Measurements from ENCODE around the gene SCIMP.
A peak's percentile ranks its signal among the peaks of the same experiment; 100 is the strongest.
"Not testable (repeated sequence)": the region's sequence is repeated elsewhere in the genome, so short reads cannot be mapped to it uniquely, and the experiment has no call there.

Gene SCIMP

GRCh38 chr17:5226940-5227878 is 7.5 kb downstream of the SCIMP start:
- H3K4me1 ChIP-seq (ENCODE audit: control insufficient read depth, low read length) = peaks cover 99% of the 10 kb centered on the region
- peaks cover 9% of the 10 kb centered on the region for H3K36me3 ChIP-seq (ENCODE audit: control insufficient read depth, low read length)
- H3K4me3 ChIP-seq (ENCODE audit: low read length) = peak overlapping the region; percentile 67
- TF ChIP-seq EZH2phosphoT487 (IDR thresholded peaks at IDR 0.05; ENCODE audit: borderline replicate concordance, low read length) (no peak), CTCF (IDR thresholded peaks at IDR 0.05; ENCODE audit: low read depth, low read length, poor library complexity, severe bottlenecking) (no peak)
- no peaks in the 10 kb centered on the region for H4K20me1 ChIP-seq (ENCODE audit: control insufficient read depth, insufficient read depth, low read depth, low read length)
- H3K27ac ChIP-seq (ENCODE audit: low read depth, low read length) = peak overlapping the region; percentile 86
- H3K79me2 ChIP-seq (ENCODE audit: control insufficient read depth, low read length) = peaks cover 11% of the 10 kb centered on the region
- H3K9me2 ChIP-seq (replicated peaks; ENCODE audit: control insufficient read depth, low read length) = no peaks in the 10 kb centered on the region
- peak overlapping the region; percentile 79 for H3K4me2 ChIP-seq (ENCODE audit: low read length)
- no peaks in the 10 kb centered on the region for H3K9me3 ChIP-seq (ENCODE audit: control insufficient read depth, insufficient read depth, low read length)
- H3K27me3 ChIP-seq (ENCODE audit: control insufficient read depth, low read length) = no peaks in the 10 kb centered on the region
- peaks cover 42% of the 10 kb centered on the region for H3F3A ChIP-seq (ENCODE audit: control insufficient read depth, insufficient read depth)

- Histone ChIP-seq H4K20me1 (ENCODE audit: control insufficient read depth, insufficient read depth, low read depth, low read length) (no peaks in the 10 kb centered on the region), H3K27me3 (ENCODE audit: control insufficient read depth, low read length) (no peaks in the 10 kb centered on the region), H3K79me2 (ENCODE audit: control insufficient read depth, low read length) (peaks cover 2% of the 10 kb centered on the region), H3K4me2 (ENCODE audit: low read length) (peak overlapping the region; percentile 79), H3K4me3 (ENCODE audit: low read length) (peak overlapping the region; percentile 67), H3K9me2 (replicated peaks; ENCODE audit: control insufficient read depth, low read length) (no peaks in the 10 kb centered on the region), H3K27ac (ENCODE audit: low read depth, low read length) (peak overlapping the region; percentile 86), H3K36me3 (ENCODE audit: control insufficient read depth, low read length) (peaks cover 2% of the 10 kb centered on the region), H3F3A (ENCODE audit: control insufficient read depth, insufficient read depth) (peaks cover 44% of the 10 kb centered on the region), H3K4me1 (ENCODE audit: control insufficient read depth, low read length) (peaks cover 99% of the 10 kb centered on the region), H3K9me3 (ENCODE audit: control insufficient read depth, insufficient read depth, low read length) (no peaks in the 10 kb centered on the region)
- TF ChIP-seq CTCF (IDR thresholded peaks at IDR 0.05; ENCODE audit: low read depth, low read length, poor library complexity, severe bottlenecking) (no peak), EZH2phosphoT487 (IDR thresholded peaks at IDR 0.05; ENCODE audit: borderline replicate concordance, low read length) (no peak)
Observed at GRCh38 chr17:5225668-5226457, 8.8 kb downstream of the SCIMP start.

GRCh38 chr17:5221912-5222311 is 12.7 kb downstream of the SCIMP start:
- not testable (repeated sequence) for H3K36me3 ChIP-seq (ENCODE audit: control insufficient read depth, low read length); H3K27me3 ChIP-seq (ENCODE audit: control insufficient read depth, low read length); H3K79me2 ChIP-seq (ENCODE audit: control insufficient read depth, low read length); H3K9me3 ChIP-seq (ENCODE audit: control insufficient read depth, insufficient read depth, low read length); H4K20me1 ChIP-seq (ENCODE audit: control insufficient read depth, insufficient read depth, low read depth, low read length); H3K9me2 ChIP-seq (replicated peaks; ENCODE audit: control insufficient read depth, low read length)
- H3K4me3 ChIP-seq (ENCODE audit: low read length) = peak overlapping the region; percentile 48
- H3K4me1 ChIP-seq (ENCODE audit: control insufficient read depth, low read length) = peaks cover 68% of the 10 kb centered on the region
- H3K4me2 ChIP-seq (ENCODE audit: low read length) = peak overlapping the region; percentile 60
- H3F3A ChIP-seq (ENCODE audit: control insufficient read depth, insufficient read depth) = peaks cover 44% of the 10 kb centered on the region
- peak overlapping the region; percentile 87 for H3K27ac ChIP-seq (ENCODE audit: low read depth, low read length)
